ENCODE data around the gene DSG3. TPM values are rescaled to one million over a fixed set of nuclear protein-coding genes. Genes with fewer than 3 reads are reported as not detected.

The DSG3 gene
- polyA plus RNA-seq, 1 donor = not detected

Other genes with a start within 250 kb of the DSG3 start
- 0.05 TPM for gene DSG1, start 129.6 kb upstream of the DSG3 start, polyA plus RNA-seq (ENCODE audit: insufficient read length)
- gene DSG4, start 71.0 kb upstream of the DSG3 start, polyA plus RNA-seq (ENCODE audit: insufficient read length) = not detected
- 55.9 TPM for gene DSG2, start 50.4 kb downstream of the DSG3 start, polyA plus RNA-seq (ENCODE audit: insufficient read length)
- gene TTR, start 144.1 kb downstream of the DSG3 start, polyA plus RNA-seq (ENCODE audit: insufficient read length) = 0.23 TPM
- 20.7 TPM for gene B4GALT6, start 236.8 kb downstream of the DSG3 start, polyA plus RNA-seq (ENCODE audit: insufficient read length)